Endothelial cell of umbilical vein (primary cell): ENCODE data around the gene TFF3. TPM values are rescaled to one million over a fixed set of nuclear protein-coding genes. Genes with fewer than 3 reads are reported as not detected.

Experiments used
- BruUV-seq: library from RNA; stranded (reverse); fragments of 400-500 nt; replicated peaks from 2 replicates; lab custom pipeline; 2021; lab: Mats Ljungman, UMichigan
- CTCF ChIA-PET: fragments of 300-600, 350-600 bp; sonication (Branson Sonifier 250); formaldehyde crosslinking; loops from one replicate; lab custom pipeline; 2021; ENCODE audit warnings: antibody characterized with exemption, inconsistent platforms; lab: Charles Lee
- POLR2A ChIA-PET: fragments of 300-600, 350-600 bp; sonication (Branson Sonifier 250); formaldehyde crosslinking; loops from one replicate; lab custom pipeline; 2021; ENCODE audit warnings: antibody characterized with exemption, inconsistent platforms; lab: Charles Lee
- DNase-seq: peaks from one replicate; pipeline ENCODE4 v3.0.0-alpha.2; 2011; ENCODE audit warnings: low read depth, low spot score
- FAIRE-seq: peaks from 2 replicates; lab custom pipeline; 2011; peaks lifted over from hg19 to GRCh38; lab: Jason Lieb, UNC
- H2AFZ ChIP-seq: 2 replicates; pipeline ENCODE4 v1.6.0; 2012; ENCODE audit warnings: low read depth, low read length, control low read depth, inconsistent platforms
- H3K27ac ChIP-seq: 2 replicates; pipeline ENCODE4 v1.5.1; 2011; ENCODE audit warnings: low read depth, mild to moderate bottlenecking, control low read depth, low read length, moderate library complexity; ENCODE audit not compliant: insufficient read depth
- H3K27me3 ChIP-seq, 2 experiments: 2 replicates each; pipeline versions ENCODE4 v1.6.0 to v1.6.1; 2011; ENCODE audit warnings: low read length in 2 of 2, mixed read lengths in 1 of 2; ENCODE audit not compliant: control insufficient read depth in 2 of 2, insufficient read depth in 2 of 2
- H3K36me3 ChIP-seq, 2 experiments: 2 replicates in 1 of 2; 3 replicates in 1 of 2; pipeline ENCODE4 v1.5.1; 2011; ENCODE audit warnings: low read length in 2 of 2, mild to moderate bottlenecking in 1 of 2, moderate library complexity in 1 of 2; ENCODE audit not compliant: control insufficient read depth in 2 of 2, insufficient read depth in 2 of 2; ENCODE audit errors: extremely low read depth in 1 of 2
- H3K4me1 ChIP-seq: 3 replicates; pipeline ENCODE4 v1.5.1; 2011; ENCODE audit warnings: mild to moderate bottlenecking, low read length; ENCODE audit not compliant: control insufficient read depth, insufficient read depth; ENCODE audit errors: extremely low read depth
- H3K4me2 ChIP-seq: 2 replicates; pipeline ENCODE4 v1.6.1; 2011; ENCODE audit warnings: low read length, control low read depth, mixed read lengths; ENCODE audit not compliant: insufficient read depth
- H3K4me3 ChIP-seq, 3 experiments: fragments of 200-600 bp in 1 of 3; sonication (generic), shearing (Covaris generic) in 1 of 3; replicated peaks in 1 of 3; 2 replicates each; pipeline ENCODE4 v1.5.1; 2011 to 2016; ENCODE audit warnings: control low read depth in 3 of 3, low read length in 3 of 3, mild to moderate bottlenecking in 2 of 3, inconsistent platforms in 1 of 3, low read depth in 1 of 3, moderate library complexity in 1 of 3; ENCODE audit not compliant: insufficient read depth in 1 of 3
- H3K79me2 ChIP-seq: 2 replicates; pipeline ENCODE4 v1.6.0; 2012; ENCODE audit warnings: low read length, inconsistent platforms; ENCODE audit not compliant: control insufficient read depth, insufficient read depth
- H3K9ac ChIP-seq: replicated peaks from 2 replicates; pipeline ENCODE3; 2011; ENCODE audit warnings: low read length, control low read depth; ENCODE audit not compliant: insufficient read depth; ENCODE audit errors: extremely low read depth
- H3K9me1 ChIP-seq: replicated peaks from 3 replicates; pipeline ENCODE4 v1.6.0; 2011; ENCODE audit warnings: mild to moderate bottlenecking, low read length; ENCODE audit not compliant: control insufficient read depth, insufficient read depth; ENCODE audit errors: extremely low read depth
- H3K9me3 ChIP-seq: replicated peaks from 2 replicates; pipeline ENCODE4 v1.5.1; 2012; ENCODE audit warnings: low read length, inconsistent platforms; ENCODE audit not compliant: control insufficient read depth, insufficient read depth
- H4K20me1 ChIP-seq: replicated peaks from 2 replicates; pipeline ENCODE3; 2011; ENCODE audit warnings: mild to moderate bottlenecking, low read length; ENCODE audit not compliant: control insufficient read depth, insufficient read depth; ENCODE audit errors: extremely low read depth
- CTCF ChIP-seq, 2 donors: IDR thresholded peaks; 1 replicate in 1 of 2; 2 replicates in 1 of 2; pipeline ENCODE4 v1.5.1; 2011; ENCODE audit warnings: low read length in 2 of 2, mild to moderate bottlenecking in 2 of 2, moderate library complexity in 2 of 2, control low read depth in 1 of 2, inconsistent platforms in 1 of 2, low read depth in 1 of 2; ENCODE audit not compliant: insufficient read depth in 1 of 2; ENCODE audit errors: extremely low read depth in 1 of 2
- EZH2 ChIP-seq: IDR thresholded peaks from 2 replicates; pipeline ENCODE4 v1.6.1; 2012; ENCODE audit warnings: borderline replicate concordance, low read depth, mild to moderate bottlenecking, moderate library complexity, low read length, inconsistent platforms; ENCODE audit not compliant: severe bottlenecking
- FOS ChIP-seq: IDR thresholded peaks from 2 replicates; pipeline ENCODE4 v1.6.1; 2011; ENCODE audit warnings: mild to moderate bottlenecking, low read length, moderate library complexity, borderline replicate concordance; ENCODE audit not compliant: insufficient read depth
- GATA2 ChIP-seq: IDR thresholded peaks from 2 replicates; pipeline ENCODE4 v1.7.0; 2011; ENCODE audit warnings: low read depth, mild to moderate bottlenecking, moderate library complexity, mixed read lengths, low read length; ENCODE audit not compliant: insufficient read length, insufficient read depth
- JUN ChIP-seq: IDR thresholded peaks from 2 replicates; pipeline ENCODE4 v1.6.1; 2011; ENCODE audit warnings: borderline replicate concordance, low read depth; ENCODE audit not compliant: insufficient read length, insufficient read depth
- MYC ChIP-seq: IDR thresholded peaks from one replicate; pipeline ENCODE4 v1.6.1; 2011; ENCODE audit warnings: mild to moderate bottlenecking, low read depth, low read length
- POLR2A ChIP-seq: IDR thresholded peaks from 2 replicates; pipeline ENCODE4 v1.6.1; 2012; ENCODE audit warnings: low read depth, mild to moderate bottlenecking, control low read depth, low read length
- POLR2AphosphoS5 ChIP-seq: IDR thresholded peaks from 2 replicates; pipeline ENCODE4 v1.6.1; 2012; ENCODE audit warnings: low read depth, mild to moderate bottlenecking, control low read depth, low read length, moderate library complexity; ENCODE audit not compliant: insufficient read depth
- dilution Hi-C: fragments of 300-500 bp; cut with MboI; formaldehyde crosslinking; loops from one replicate; pipeline ENCODE4 v1.15.0; 2019; ENCODE audit warnings: low sequenced_read_pairs; ENCODE audit not compliant: extremely low pct_ligation_motif_present
- intact Hi-C: fragments of 100-400 bp; cut with micrococcal nuclease; formaldehyde crosslinking; loops from one replicate; pipeline ENCODE4 v1.10.0; 2022
- polyA plus RNA-seq, 4 experiments: library from polyadenylated mRNA; depleted of rRNA in 3 of 4; stranded (reverse) in 3 of 4; unstranded in 1 of 4; fragments of >200 nt; gene quantifications; 2 replicates each; pipeline versions ENCODE4 v1.2.1 to v1.2.3, GENCODE V29; 2011 to 2012; ENCODE audit warnings: missing spikeins in 1 of 4
- total RNA-seq: library from RNA; stranded (reverse); gene quantifications from 2 replicates; pipeline ENCODE4 v1.2.3, GENCODE V29; 2021
- TF ChIP-seq, protein P1 (sequence below): IDR thresholded peaks from 2 replicates; pipeline ENCODE4 v1.6.1; 2011; ENCODE audit not compliant: insufficient read depth, insufficient read length

The TFF3 gene
- total and polyA plus RNA-seq, 2 donors (not counting 3 experiments of a cell fraction or from before 2014, with no cell fraction given): 0.93 to 1.8 TPM

DNA sequence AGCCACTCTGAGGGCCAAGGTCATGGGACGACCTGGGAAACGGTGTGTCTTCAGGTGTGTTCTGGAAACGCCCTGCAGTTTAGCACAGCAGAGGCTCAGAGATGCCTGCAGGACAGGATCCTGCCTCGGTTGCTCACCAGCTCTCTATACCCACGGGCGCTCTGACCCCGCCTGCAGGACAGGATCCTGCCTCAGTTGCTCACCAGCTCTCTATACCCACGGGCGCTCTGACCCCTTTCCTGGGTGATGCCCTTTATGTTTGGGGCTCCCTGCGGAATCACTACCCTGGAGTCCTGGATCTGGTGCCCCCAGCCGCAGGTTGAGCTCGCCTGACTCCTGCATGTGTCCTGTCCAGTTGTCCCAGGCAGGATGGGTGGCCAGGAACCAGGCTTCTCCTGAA lies 32.5 kb downstream of the TFF3 start:
- CTCF ChIA-PET: interaction anchor here (0.8 kb wide), 1 partner anchor 10 kb away, joined by 3 read pairs; no protein-coding TSS in a partner anchor
- no TSS peak for BruUV-seq

More for the DNA sequence above, 32.5 kb downstream of the TFF3 start:
- no peak for FAIRE-seq
- Histone ChIP-seq H3K4me2 (no peak overlapping the region), H3K4me1 (peaks cover 6% of the 10 kb centered on the region), H3K4me3 (no peak overlapping the region), H3K9me1 (no peaks in the 10 kb centered on the region), H3K36me3 (no peaks in the 10 kb centered on the region), H3K79me2 (no peaks in the 10 kb centered on the region), H3K9me3 (no peaks in the 10 kb centered on the region), H3K27ac (no peak overlapping the region), H3K9ac (no peak overlapping the region), H2AFZ (no peak overlapping the region), H3K27me3 (no peaks in the 10 kb centered on the region), H4K20me1 (no peaks in the 10 kb centered on the region)
- dilution Hi-C loops: no loop called here
- TF ChIP-seq MYC (no peak), POLR2AphosphoS5 (no peak), GATA2 (no peak), CTCF (IDR thresholded peaks at IDR 0.05; ENCODE audit: extremely low read depth in 1 of 2, insufficient read depth in 1 of 2, low read depth in 1 of 2, low read length in 2 of 2) (no peak), FOS (no peak), EZH2 (no peak), JUN (no peak), POLR2A (no peak)
- TF ChIP-seq, protein P1, sequence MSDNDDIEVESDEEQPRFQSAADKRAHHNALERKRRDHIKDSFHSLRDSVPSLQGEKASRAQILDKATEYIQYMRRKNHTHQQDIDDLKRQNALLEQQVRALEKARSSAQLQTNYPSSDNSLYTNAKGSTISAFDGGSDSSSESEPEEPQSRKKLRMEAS: no peak
- POLR2A ChIA-PET: no interaction called here
- DNase-seq: no peak
- intact Hi-C loops: no loop called here
